Renal cortex interstitium (tissue), 11 donors: ENCODE data around the gene ANTXR2. TPM values are rescaled to one million over a fixed set of nuclear protein-coding genes. Genes with fewer than 3 reads are reported as not detected.

Source experiments
- DNase-seq, 11 donors: peaks; one replicate each; pipeline ENCODE4 v3.0.0-alpha.2; 2013; ENCODE audit warnings: low read depth in 9 of 11, low spot score in 4 of 11; ENCODE audit errors: extremely low read depth in 1 of 11
- polyA plus RNA-seq, 3 donors: library from polyadenylated mRNA; unstranded; fragments of 120-200 nt; gene quantifications; one replicate each; pipeline ENCODE4 v1.2.1, GENCODE V29; 2013; ENCODE audit not compliant: insufficient read length in 3 of 3

Gene ANTXR2
- polyA plus RNA-seq, 3 donors, result 58.7 to 77.7 (median 74.8) TPM

DNA sequence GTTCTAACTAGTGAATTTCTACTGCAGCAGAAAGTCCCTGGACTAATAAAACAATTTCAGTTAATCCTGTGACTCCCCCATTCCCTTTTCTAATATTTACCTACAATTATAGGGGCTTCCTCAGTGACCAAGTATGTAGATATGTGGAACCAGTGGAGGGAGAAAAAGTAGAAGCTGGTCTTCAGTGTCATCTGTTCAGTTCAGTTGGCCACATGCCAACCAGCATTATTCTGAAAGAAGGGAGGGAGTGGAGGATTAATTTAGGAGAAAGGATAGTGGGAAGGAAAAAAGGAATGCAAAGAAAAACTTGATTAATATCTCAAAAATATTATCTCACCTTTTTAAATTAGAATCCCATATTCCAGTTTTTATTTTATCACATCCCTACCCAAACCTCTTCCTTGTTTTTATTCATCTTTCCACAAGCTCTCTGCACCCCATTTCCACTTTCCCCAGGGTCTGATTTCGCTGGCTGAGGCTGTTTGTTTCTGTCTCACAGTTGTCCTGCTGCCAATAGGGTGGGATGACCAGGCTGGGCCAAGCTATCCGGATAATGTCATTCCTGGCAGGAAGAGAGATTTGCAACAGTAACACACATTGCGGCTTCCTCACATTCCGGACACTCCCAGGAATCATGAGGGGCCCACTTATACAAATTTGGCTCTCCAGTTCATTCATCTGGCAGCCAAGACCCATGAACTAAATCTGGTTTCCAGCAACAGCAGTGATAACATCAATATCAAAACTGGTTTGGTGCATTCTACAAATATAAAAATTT lies 24.6 kb upstream of the ANTXR2 start:
- no peak for DNase-seq

- no peak for DNase-seq
Observed at GRCh38 chr4:80096175-80096850, 23.3 kb upstream of the ANTXR2 start.

GRCh38 chr4:80094191-80094590 lies 21.2 kb upstream of the ANTXR2 start:
- DNase-seq, result no peak

DNA sequence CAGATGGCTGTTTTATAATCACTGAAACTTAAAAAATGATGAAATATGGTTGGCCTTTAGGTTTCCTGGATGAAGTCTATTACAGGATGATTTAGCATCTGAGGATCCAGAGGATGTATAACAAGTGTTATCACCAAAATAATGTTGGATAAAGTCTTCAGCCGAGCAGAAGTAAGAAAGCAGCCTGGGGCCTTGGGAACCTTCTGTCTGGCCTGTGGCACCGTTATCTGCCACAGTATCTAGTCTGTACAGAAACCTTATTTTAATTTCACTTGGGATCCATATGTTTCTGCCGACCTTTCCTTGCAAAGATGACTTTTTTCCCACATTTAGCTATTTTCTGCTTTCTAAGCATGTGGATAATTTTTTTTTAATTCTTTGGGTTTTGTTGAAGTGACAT lies 20.5 kb upstream of the ANTXR2 start:
- DNase-seq, result no peak

DNA sequence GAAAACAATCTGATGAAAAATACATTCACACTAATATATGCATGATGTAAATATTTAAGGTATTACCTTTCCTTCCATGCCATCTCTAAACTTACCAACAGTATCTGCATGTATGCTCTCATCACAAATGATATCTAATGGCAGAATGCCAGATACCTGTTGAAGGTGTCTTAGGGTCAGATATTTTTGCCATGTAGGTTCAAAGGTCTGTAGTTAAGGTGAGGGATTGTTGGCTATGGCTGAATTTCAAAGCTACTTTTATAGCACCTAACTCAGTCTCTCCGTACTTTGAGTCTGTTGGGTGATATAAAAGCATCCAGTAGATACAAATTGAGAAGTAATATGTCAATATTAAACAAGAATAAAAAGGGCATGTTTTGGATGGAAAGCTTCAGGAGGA lies 19.8 kb upstream of the ANTXR2 start:
- no peak for DNase-seq

DNA sequence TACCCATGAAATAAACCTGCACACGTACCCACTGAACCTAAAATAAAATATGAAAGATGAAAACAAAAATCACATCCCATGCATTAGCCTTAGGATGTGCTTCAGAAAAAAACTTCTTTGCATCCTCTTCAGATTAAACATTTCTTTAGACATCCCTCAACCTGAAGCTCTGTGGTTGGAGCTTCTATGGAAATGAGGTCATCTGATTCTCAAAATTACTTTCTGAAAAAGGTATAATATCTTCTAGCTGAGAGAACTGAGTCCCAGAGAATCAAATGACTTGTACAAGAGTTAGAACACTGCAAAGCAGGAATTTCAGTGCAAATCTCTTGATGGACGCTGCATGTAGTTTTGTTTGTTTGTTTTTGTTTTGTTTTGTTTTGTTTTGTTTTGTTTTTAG lies 19.1 kb upstream of the ANTXR2 start:
- no peak for DNase-seq

DNA sequence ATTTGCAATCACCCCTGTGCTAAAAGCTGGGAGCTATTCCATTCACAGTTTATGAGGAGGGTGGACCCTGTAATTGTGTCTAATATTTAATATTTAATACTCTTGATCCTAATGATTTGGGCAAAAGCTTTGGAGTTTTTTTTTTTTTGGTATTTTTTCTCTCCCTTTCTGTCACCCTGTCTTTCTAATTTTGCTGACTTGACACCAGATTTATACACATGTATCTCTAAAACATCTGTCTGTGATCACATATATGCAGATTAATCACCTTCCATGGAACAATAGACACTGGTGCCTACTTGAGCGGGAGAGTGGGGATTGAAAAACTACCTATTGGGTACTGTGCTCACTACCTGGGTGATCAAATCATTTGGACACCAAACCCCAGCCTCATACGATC lies 18.7 kb upstream of the ANTXR2 start:
- DNase-seq, result no peak

DNA sequence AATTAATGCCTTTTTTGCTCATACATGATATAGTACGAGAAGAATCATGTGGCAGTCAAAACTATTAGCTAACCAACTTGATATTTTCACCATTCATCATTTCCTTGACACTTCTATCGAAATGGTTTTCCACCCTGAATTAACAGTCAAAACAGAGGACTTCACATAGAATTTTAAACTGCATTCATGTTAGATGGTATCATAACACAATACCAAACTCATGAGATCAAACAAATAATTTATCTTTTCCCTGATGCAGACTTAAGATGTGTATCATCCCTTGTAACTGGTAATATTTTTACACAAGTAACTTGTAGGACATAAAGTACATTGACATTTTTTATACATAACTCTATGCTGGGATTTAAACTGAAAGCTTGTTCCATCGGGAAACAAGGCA lies 18.2 kb upstream of the ANTXR2 start:
- no peak for DNase-seq

GRCh38 chr4:80090090-80090489 lies 17.1 kb upstream of the ANTXR2 start:
- DNase-seq, result no peak

GRCh38 chr4:80088471-80088870 lies 15.4 kb upstream of the ANTXR2 start:
- no peak for DNase-seq

DNA sequence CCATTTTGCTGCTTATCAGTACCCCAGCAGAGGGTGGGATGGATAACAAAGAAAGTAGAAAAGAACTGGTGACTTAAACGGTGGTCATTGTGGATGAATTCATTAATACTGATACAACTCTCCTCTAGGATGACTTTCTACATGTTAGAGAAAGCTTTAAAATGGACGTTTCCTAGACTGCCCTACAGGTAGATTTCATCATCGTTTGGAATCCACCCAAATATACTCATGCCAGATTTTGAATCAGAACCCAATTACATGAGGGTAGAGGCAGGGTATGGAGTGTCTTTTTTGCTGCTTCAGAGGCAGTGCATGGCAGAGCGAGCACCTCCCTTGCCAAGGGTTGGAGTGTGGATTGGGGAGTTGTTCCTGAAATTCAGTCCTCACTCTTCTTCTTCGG lies 13.3 kb upstream of the ANTXR2 start:
- no peak for DNase-seq

- DNase-seq, result no peak
Observed at GRCh38 chr4:80085081-80085480, 12.1 kb upstream of the ANTXR2 start.

GRCh38 chr4:80082693-80083092 lies 9.7 kb upstream of the ANTXR2 start:
- no peak for DNase-seq

DNA sequence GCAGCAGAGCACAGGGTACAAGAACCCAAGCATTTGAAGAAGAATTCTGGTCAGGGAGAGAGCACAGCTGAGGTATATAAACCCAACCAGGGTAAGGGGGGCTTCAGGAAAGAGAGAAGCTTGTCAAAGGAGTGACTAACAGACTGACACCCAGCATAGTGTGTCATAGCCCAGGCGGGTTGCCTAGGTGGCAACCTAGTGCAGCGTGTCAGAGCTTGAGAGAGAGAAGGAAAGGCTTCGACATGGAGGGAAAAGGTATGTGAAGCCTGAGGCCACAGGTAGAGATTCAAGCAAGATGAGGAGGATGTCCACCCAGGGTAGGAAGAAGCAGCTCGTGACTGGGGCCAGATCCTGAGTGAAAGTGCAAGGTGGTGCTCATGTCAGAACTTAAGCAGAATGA lies 8.5 kb upstream of the ANTXR2 start:
- no peak for DNase-seq

- no peak for DNase-seq
Observed at GRCh38 chr4:80079255-80079923, 6.4 kb upstream of the ANTXR2 start.

DNA sequence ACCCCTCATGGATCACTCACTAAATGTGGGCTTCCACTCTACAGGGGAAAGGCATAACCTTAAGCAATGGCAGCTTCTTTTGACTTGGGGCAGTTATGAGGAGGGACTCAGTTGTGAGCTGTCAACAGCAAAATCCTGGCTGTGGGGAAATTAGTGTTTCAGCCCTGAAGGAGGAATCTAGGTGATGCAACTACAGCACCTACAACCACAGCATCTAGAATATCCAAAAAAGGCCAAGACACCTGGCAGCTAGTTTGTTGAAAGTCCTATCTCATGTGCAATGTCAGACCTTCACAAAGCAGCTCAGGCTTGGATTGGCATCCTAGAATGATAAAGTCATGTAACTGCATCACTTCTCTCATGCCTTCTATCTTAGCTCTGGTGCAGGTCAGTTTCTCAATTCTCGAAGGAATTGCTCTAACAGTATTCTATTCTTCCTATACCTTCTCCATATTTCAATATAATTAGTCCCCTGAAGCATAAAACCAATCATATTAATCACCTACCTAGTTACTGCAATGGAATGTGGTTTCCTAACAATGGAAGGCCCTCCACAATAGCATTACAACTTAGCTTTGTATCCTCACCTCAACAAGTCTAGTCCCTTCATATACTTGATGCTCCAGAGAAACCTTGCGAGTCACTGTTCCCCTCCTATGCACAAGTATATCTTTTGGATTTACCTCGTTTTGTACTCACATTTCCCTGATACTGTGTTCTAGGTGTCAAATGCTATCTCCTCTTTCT lies 5.5 kb upstream of the ANTXR2 start:
- DNase-seq, result no peak

- no peak for DNase-seq
Observed at GRCh38 chr4:80077639-80078038, 4.6 kb upstream of the ANTXR2 start.

DNA sequence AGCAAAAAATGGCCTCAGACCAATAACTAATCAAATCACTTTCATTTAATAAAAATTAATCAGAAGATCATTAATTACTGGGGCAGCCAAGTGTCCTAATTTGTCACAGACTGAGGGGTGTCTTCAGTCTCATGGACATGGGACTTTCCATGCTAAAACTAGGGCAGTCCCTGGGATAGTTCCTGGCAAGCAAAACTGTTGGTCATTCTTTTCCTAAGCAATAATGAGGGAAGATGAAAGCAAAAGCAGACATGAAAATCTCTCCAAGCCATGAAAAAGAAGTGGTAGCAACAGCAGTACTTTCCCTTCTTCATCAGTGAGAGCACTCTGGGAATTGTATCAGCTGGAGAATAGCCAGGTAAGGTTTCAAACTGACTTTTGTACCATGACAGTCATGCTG lies 3.7 kb upstream of the ANTXR2 start:
- no peak for DNase-seq

GRCh38 chr4:80075995-80076675 lies 3.1 kb upstream of the ANTXR2 start:
- DNase-seq, result no peak
